Measurements from ENCODE around the gene FUT6.
"Not testable (repeated sequence)": the region's sequence is repeated elsewhere in the genome, so short reads cannot be mapped to it uniquely, and the experiment has no call there.

FUT6 gene

DNA sequence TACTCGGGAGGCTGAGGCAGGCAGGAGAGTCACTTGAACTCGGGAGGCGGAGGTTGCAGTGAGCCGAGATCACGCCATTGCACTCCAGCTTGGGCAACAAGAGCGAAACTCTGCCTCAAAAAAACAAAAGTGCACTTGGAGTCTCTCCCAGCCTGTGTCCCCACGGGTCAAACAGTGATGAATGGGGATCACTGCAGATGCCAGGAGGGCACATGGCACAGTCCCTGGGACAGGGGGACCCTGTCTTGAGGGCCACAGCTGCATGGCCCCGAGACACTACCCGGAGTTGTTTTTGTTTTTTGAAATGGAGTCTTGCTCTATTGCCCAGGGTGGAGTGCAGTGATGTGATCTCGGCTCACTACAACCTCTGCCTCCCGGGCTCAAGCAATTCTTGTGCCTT is 58.6 kb downstream of the FUT6 start:
- H3K4me3 ChIP-seq (ENCODE audit: low read length); H3K9ac ChIP-seq (ENCODE audit: low read length); H3K4me1 ChIP-seq (ENCODE audit: control insufficient read depth, insufficient read depth, low read length); H3K27ac ChIP-seq (ENCODE audit: low read depth, low read length); H3K36me3 ChIP-seq (ENCODE audit: control insufficient read depth, insufficient read depth, low read length); H3K27me3 ChIP-seq (ENCODE audit: control insufficient read depth, insufficient read depth, low read length): not testable (repeated sequence)
